H1 (cell line): Measurements from ENCODE around the gene C17orf100. TPM values are rescaled to one million over a fixed set of nuclear protein-coding genes. Genes with fewer than 3 reads are reported as not detected.

Experiments
- HDAC2 ChIP-seq, 2 experiments: fragments of 300-600 bp in 1 of 2; sonication (generic) in 1 of 2; IDR thresholded peaks; 2 replicates each; pipeline ENCODE4 v1.6.1; 2011 to 2012; ENCODE audit warnings: low read depth in 2 of 2, low read length in 2 of 2, mild to moderate bottlenecking in 2 of 2, moderate library complexity in 2 of 2, borderline replicate concordance in 1 of 2, inconsistent platforms in 1 of 2
- polyA plus RNA-seq, 7 experiments: library from polyadenylated mRNA; depleted of rRNA in 3 of 7; stranded (reverse) in 5 of 7; unstranded in 2 of 7; fragments of >200 nt in 5 of 7; fragments of 200-250 nt in 2 of 7; gene quantifications; 1 replicate in 5 of 7; 2 replicates in 1 of 7; 4 replicates in 1 of 7; pipeline versions ENCODE4 v1.2.1 to v1.2.3, GENCODE V29; 2011 to 2013; ENCODE audit warnings: missing spikeins in 2 of 7, mixed read lengths in 2 of 7
- total RNA-seq: library from RNA; stranded (reverse); fragmentation: NEBNext Ultra II Directional; extraction: Animal tissue kit (Norgen Biotek cat#: 25700); gene quantifications from 2 replicates; pipeline ENCODE4 v1.2.1, GENCODE V29; 2021

C17orf100 gene
- total and polyA plus RNA-seq, 2 of the 8 experiments (the other 6 are each of a cell fraction or from before 2014, with no cell fraction given), result 2.1 to 2.8 TPM

DNA sequence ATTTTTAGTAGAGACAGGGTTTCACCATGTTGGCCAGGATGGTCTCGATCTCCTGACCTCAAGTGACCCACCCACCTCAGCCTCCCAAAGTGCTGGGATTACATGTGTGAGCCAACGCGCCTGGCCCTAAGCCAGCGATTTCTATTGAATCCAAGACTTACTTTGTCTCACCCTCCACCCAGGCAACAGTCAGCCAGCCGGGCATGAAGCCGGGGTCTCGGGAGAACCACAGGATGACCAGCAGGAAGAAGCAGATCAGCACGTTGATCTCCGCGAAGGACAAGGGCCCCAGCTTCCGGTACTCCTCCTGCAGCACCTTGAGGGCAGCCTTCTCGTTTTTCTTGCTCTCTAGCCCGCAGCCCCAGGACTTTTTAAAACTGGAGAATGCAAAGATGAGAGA is 44.0 kb downstream of the C17orf100 start (continued):
- no peak for TF ChIP-seq HDAC2 (IDR thresholded peaks at IDR 0.05; ENCODE audit: borderline replicate concordance in 1 of 2, low read depth in 2 of 2, low read length in 2 of 2)
